Smooth muscle cell (in vitro differentiated cells): ENCODE results near the gene KCTD16. TPM values are rescaled to one million over a fixed set of nuclear protein-coding genes. Genes with fewer than 3 reads are reported as not detected.

Experiments
- DNase-seq: peaks from one replicate; lab custom pipeline; 2025; ENCODE audit not compliant: unreplicated experiment; lab: John Stamatoyannopoulos, UW
- H2AFZ ChIP-seq: fragments of 200-600 bp; sonication (generic); 2 replicates; pipeline ENCODE4 v1.6.0; 2016; ENCODE audit warnings: antibody characterized with exemption, low read depth, mild to moderate bottlenecking
- H3F3A ChIP-seq: fragments of 200-600 bp; sonication (generic); 2 replicates; pipeline ENCODE4 v1.6.0; 2017; ENCODE audit warnings: antibody characterized with exemption, low read depth
- H3K27ac ChIP-seq: fragments of 200-600 bp; sonication (generic); 2 replicates; pipeline ENCODE4 v1.5.1; 2016; ENCODE audit warnings: low read depth, mild to moderate bottlenecking
- H3K27me3 ChIP-seq: fragments of 200-600 bp; sonication (generic); 2 replicates; pipeline ENCODE4 v1.6.1; 2016; ENCODE audit warnings: low read depth, mild to moderate bottlenecking
- H3K36me3 ChIP-seq: fragments of 200-600 bp; sonication (generic); 2 replicates; pipeline ENCODE4 v1.5.1; 2016; ENCODE audit warnings: low read depth
- H3K4me1 ChIP-seq: fragments of 200-600 bp; sonication (generic); 2 replicates; pipeline ENCODE4 v1.5.1; 2016; ENCODE audit warnings: low read depth
- H3K4me2 ChIP-seq: fragments of 200-600 bp; sonication (generic); 2 replicates; pipeline ENCODE4 v1.6.0; 2016; ENCODE audit warnings: mild to moderate bottlenecking
- H3K4me3 ChIP-seq: fragments of 200-600 bp; sonication (generic); 2 replicates; pipeline ENCODE4 v1.5.1; 2016; ENCODE audit warnings: mild to moderate bottlenecking
- H3K79me2 ChIP-seq: fragments of 200-600 bp; sonication (generic); 2 replicates; pipeline ENCODE4 v1.6.0; 2016; ENCODE audit warnings: low read depth, mild to moderate bottlenecking
- H3K9ac ChIP-seq: fragments of 200-600 bp; sonication (generic); 2 replicates; pipeline ENCODE4 v1.6.0; 2016; ENCODE audit warnings: low read depth
- H3K9me3 ChIP-seq: fragments of 200-600 bp; sonication (generic); replicated peaks from 2 replicates; pipeline ENCODE4 v1.5.1; 2016; ENCODE audit warnings: low read depth
- H4K20me1 ChIP-seq: fragments of 200-600 bp; sonication (generic); 2 replicates; pipeline ENCODE4 v1.6.0; 2016; ENCODE audit warnings: low read depth
- WGBS: methylation state at CpG from one replicate; pipeline ENCODE4 v1.1.7; 2016; ENCODE audit warnings: low lambda C conversion rate; 5-methylcytosine and 5-hydroxymethylcytosine counted together
- polyA plus RNA-seq: library from polyadenylated mRNA; unstranded; fragments of >200 nt; fragmentation: Nextera tagmentation; extraction: Ambion mirVana; gene quantifications from 2 replicates; pipeline ENCODE4 v1.2.1, GENCODE V29; 2016
- total RNA-seq: library from RNA; depleted of rRNA; stranded (reverse); fragments of >200 nt; gene quantifications from 2 replicates; pipeline ENCODE4 v1.2.3, GENCODE V29; 2014
- TF ChIP-seq, protein P1 (sequence below): fragments of 200-600 bp; sonication (generic); IDR thresholded peaks from 2 replicates; pipeline ENCODE4 v1.5.1; 2017; ENCODE audit warnings: borderline replicate concordance, mild to moderate bottlenecking, antibody characterized with exemption; ENCODE audit not compliant: insufficient read depth, poor library complexity, severe bottlenecking

KCTD16 gene
- total and polyA plus RNA-seq, 2 experiments from 2014 or later = 1.6 to 11.1 TPM

- Histone ChIP-seq H3K79me2 (no peaks in the 10 kb centered on the region), H3K27me3 (no peaks in the 10 kb centered on the region), H3K9ac (no peak overlapping the region), H3K9me3 (no peaks in the 10 kb centered on the region), H3K4me3 (peak overlapping the region; percentile 1), H3K4me1 (peaks cover 8% of the 10 kb centered on the region), H4K20me1 (no peaks in the 10 kb centered on the region), H3F3A (peaks cover 13% of the 10 kb centered on the region), H3K36me3 (no peaks in the 10 kb centered on the region), H2AFZ (peak overlapping the region; percentile 52), H3K27ac (peak overlapping the region; percentile 63), H3K4me2 (peak overlapping the region; percentile 71)
- DNase-seq = no peak
- TF ChIP-seq, protein P1, sequence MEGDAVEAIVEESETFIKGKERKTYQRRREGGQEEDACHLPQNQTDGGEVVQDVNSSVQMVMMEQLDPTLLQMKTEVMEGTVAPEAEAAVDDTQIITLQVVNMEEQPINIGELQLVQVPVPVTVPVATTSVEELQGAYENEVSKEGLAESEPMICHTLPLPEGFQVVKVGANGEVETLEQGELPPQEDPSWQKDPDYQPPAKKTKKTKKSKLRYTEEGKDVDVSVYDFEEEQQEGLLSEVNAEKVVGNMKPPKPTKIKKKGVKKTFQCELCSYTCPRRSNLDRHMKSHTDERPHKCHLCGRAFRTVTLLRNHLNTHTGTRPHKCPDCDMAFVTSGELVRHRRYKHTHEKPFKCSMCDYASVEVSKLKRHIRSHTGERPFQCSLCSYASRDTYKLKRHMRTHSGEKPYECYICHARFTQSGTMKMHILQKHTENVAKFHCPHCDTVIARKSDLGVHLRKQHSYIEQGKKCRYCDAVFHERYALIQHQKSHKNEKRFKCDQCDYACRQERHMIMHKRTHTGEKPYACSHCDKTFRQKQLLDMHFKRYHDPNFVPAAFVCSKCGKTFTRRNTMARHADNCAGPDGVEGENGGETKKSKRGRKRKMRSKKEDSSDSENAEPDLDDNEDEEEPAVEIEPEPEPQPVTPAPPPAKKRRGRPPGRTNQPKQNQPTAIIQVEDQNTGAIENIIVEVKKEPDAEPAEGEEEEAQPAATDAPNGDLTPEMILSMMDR = no peak
- WGBS = 33% methylated on average over 3 of the region's 3 CpGs
These were observed 27.7 kb downstream of the KCTD16 start for GRCh38 chr5:144198386-144198785.

GRCh38 chr5:144201588-144201987 lies 30.9 kb downstream of the KCTD16 start:
- Histone ChIP-seq H3K9ac (no peak overlapping the region), H3K27me3 (no peaks in the 10 kb centered on the region), H3K4me1 (peaks cover 19% of the 10 kb centered on the region), H3K4me2 (peak overlapping the region; percentile 60), H3F3A (peaks cover 11% of the 10 kb centered on the region), H3K79me2 (peaks cover 6% of the 10 kb centered on the region), H4K20me1 (no peaks in the 10 kb centered on the region), H3K27ac (peak overlapping the region; percentile 56), H3K36me3 (no peaks in the 10 kb centered on the region), H3K9me3 (no peaks in the 10 kb centered on the region), H3K4me3 (no peak overlapping the region), H2AFZ (no peak overlapping the region)
- TF ChIP-seq, protein P1 = no peak
- no peak for DNase-seq
- 29% methylated on average over 5 of the region's 5 CpGs for WGBS

- Histone ChIP-seq H3K4me3 (no peak overlapping the region), H3K27me3 (no peaks in the 10 kb centered on the region), H3K4me2 (peak overlapping the region; percentile 60), H3K36me3 (no peaks in the 10 kb centered on the region), H3K9me3 (no peaks in the 10 kb centered on the region), H3K4me1 (peaks cover 19% of the 10 kb centered on the region), H3F3A (peaks cover 11% of the 10 kb centered on the region), H3K27ac (peak overlapping the region; percentile 56), H4K20me1 (no peaks in the 10 kb centered on the region), H2AFZ (peak overlapping the region; percentile 8), H3K79me2 (peaks cover 11% of the 10 kb centered on the region), H3K9ac (no peak overlapping the region)
- no peak for DNase-seq
- TF ChIP-seq, protein P1 = no peak
- 31% methylated on average over 10 of the region's 10 CpGs for WGBS
These were observed 31.4 kb downstream of the KCTD16 start for GRCh38 chr5:144202072-144202471.

DNA sequence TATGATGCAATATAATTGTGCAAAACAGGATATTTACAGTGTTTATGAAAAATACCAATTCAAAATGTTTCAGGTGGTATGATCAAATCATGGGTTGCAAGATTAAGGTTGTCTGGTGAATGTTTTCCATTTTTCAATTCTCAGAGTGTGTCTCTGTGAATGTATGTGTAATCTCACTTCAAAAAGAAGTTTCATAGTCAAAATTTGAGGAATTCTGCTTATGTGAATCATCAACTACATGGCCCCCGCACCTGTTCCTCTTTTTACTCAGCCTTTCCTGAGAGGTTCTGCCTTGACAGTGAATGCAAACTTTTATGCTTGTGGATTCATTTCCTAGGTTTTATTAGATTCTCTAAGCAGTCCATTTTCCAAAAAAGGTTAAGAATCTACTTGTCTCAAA lies 32.1 kb downstream of the KCTD16 start:
- Histone ChIP-seq H3K4me2 (peak overlapping the region; percentile 60), H3K36me3 (no peaks in the 10 kb centered on the region), H3K27me3 (no peaks in the 10 kb centered on the region), H3K4me3 (no peak overlapping the region), H3K4me1 (peaks cover 25% of the 10 kb centered on the region), H3F3A (peaks cover 11% of the 10 kb centered on the region), H3K27ac (peak overlapping the region; percentile 56), H3K9me3 (no peaks in the 10 kb centered on the region), H4K20me1 (no peaks in the 10 kb centered on the region), H3K9ac (no peak overlapping the region), H3K79me2 (peaks cover 18% of the 10 kb centered on the region), H2AFZ (no peak overlapping the region)
- WGBS = 82% methylated on average over 1 of the region's 1 CpG
- TF ChIP-seq, protein P1 = no peak
- no peak for DNase-seq
